Transverse colon (tissue), 4 donors: ENCODE data around the gene S100A3. TPM values are rescaled to one million over a fixed set of nuclear protein-coding genes. Genes with fewer than 3 reads are reported as not detected.

ENCODE experiments used
- DNase-seq: peaks from one replicate; pipeline ENCODE4 v3.0.0-alpha.2; 2019
- H3K27ac ChIP-seq, 4 donors: fragments of 200-600 bp; sonication (generic); 2 replicates each; pipeline ENCODE4 v1.5.1; 2016 to 2018; ENCODE audit warnings: inconsistent platforms in 4 of 4
- H3K27me3 ChIP-seq: fragments of 200-600 bp; sonication (generic); 2 replicates; pipeline ENCODE4 v1.5.1; 2017; ENCODE audit warnings: inconsistent platforms
- H3K36me3 ChIP-seq, 4 donors: fragments of 200-600 bp; sonication (generic); 2 replicates each; pipeline ENCODE4 v1.5.1; 2017 to 2019; ENCODE audit warnings: inconsistent platforms in 4 of 4
- H3K4me1 ChIP-seq, 4 donors: fragments of 200-600 bp; sonication (generic); 2 replicates each; pipeline ENCODE4 v1.5.1; 2017 to 2020; ENCODE audit warnings: inconsistent platforms in 4 of 4
- H3K4me3 ChIP-seq, 4 donors: fragments of 200-600 bp; sonication (generic); 1 replicate in 1 of 4; 2 replicates in 3 of 4; pipeline versions ENCODE4 v1.5.1 to v1.6.1; 2017 to 2019; ENCODE audit warnings: inconsistent platforms in 4 of 4
- H3K9me3 ChIP-seq, 2 donors: fragments of 200-600 bp; sonication (generic); 2 replicates each; pipeline ENCODE4 v1.5.1; 2017 to 2019; ENCODE audit warnings: inconsistent platforms in 2 of 2
- CTCF ChIP-seq, 5 experiments: fragments of 200-600 bp in 3 of 5; fragments of 450-650 bp in 2 of 5; sonication (generic) in 3 of 5; IDR thresholded peaks; 1 replicate in 2 of 5; 2 replicates in 3 of 5; pipeline ENCODE4 v1.5.1; 2016 to 2017; ENCODE audit warnings: antibody characterized with exemption in 5 of 5, inconsistent platforms in 3 of 5, mild to moderate bottlenecking in 2 of 5, moderate library complexity in 1 of 5
- EP300 ChIP-seq: sonication (generic); formaldehyde crosslinking; IDR thresholded peaks from one replicate; pipeline ENCODE4 v1.6.1; 2017; ENCODE audit warnings: antibody characterized with exemption, low read depth
- POLR2A ChIP-seq: fragments of 450-650 bp; IDR thresholded peaks from one replicate; pipeline ENCODE4 v1.6.1; 2016; ENCODE audit warnings: antibody characterized with exemption, mild to moderate bottlenecking, moderate library complexity
- POLR2AphosphoS5 ChIP-seq, 3 donors: sonication (generic); formaldehyde crosslinking; IDR thresholded peaks; one replicate each; pipeline ENCODE4 v1.6.1; 2016; ENCODE audit warnings: antibody characterized with exemption in 3 of 3
- WGBS, 2 donors: methylation state at CpG; one replicate each; pipeline ENCODE4 v1.1.5; 2018; ENCODE audit warnings: low coverage in 1 of 2; 5-methylcytosine and 5-hydroxymethylcytosine counted together
- in situ Hi-C, 4 donors: fragments of 200-750 bp; cut with MboI; loops; one replicate each; pipeline versions ENCODE4 v1.15.0 to v1.15.1; 2017; ENCODE audit warnings: low sequenced_read_pairs in 3 of 4, low pct_ligation_motif_present in 1 of 4, low pct_unique_long_range_greater_than_20kb in 1 of 4
- intact Hi-C: fragments of 100-400 bp; cut with DNase I; formaldehyde crosslinking; loops from one replicate; pipeline ENCODE4 v1.15.1; 2023; ENCODE audit warnings: low total_unique reads
- total RNA-seq, 4 donors: library from RNA; depleted of rRNA; stranded (reverse); fragments of >200 nt; gene quantifications; one replicate each; pipeline ENCODE4 v1.1.0, GENCODE V29; 2016

The S100A3 gene
- total RNA-seq, 4 donors from 2014 or later: 0.64 TPM; not detected in 3

GRCh38 chr1:153505576-153505975 lies 43.5 kb downstream of the S100A3 start:
- Histone ChIP-seq H3K36me3 (no peaks in the 10 kb centered on the region), H3K4me1 (peaks cover 0 to 10% (median 7%) of the 10 kb centered on the region in 4 donors)

GRCh38 chr1:153503766-153504165 lies 45.3 kb downstream of the S100A3 start:
- TF ChIP-seq CTCF (IDR thresholded peaks at IDR 0.05): no peak
- TF ChIP-seq POLR2AphosphoS5 (IDR thresholded peaks at IDR 0.05): no peak
- no peak for TF ChIP-seq POLR2A
- TF ChIP-seq EP300: no peak
- in situ Hi-C loops (loop anchor here in 3 of 4 donors (10.0 to 25.0 kb wide), 3 partner anchors 234 to 484 kb away; partner anchors contain the start of genes JTB (in 3 of the 3), RAB13 (in 3 of the 3), RPS27 (in 3 of the 3) and INTS3 (in 1 of the 3)), intact Hi-C loops (no loop called here)
- H3K4me1 ChIP-seq: peaks cover 0 to 10% (median 7%) of the 10 kb centered on the region in 4 donors
- no peak overlapping the region for H3K4me3 ChIP-seq
- no peaks in the 10 kb centered on the region for H3K27me3 ChIP-seq
- H3K9me3 ChIP-seq: no peaks in the 10 kb centered on the region
- DNase-seq: no peak
- no peak overlapping the region for H3K27ac ChIP-seq
- H3K36me3 ChIP-seq: no peaks in the 10 kb centered on the region
- WGBS, 2 donors: 79 to 90% methylated on average over 2 to 3 of the region's 3 CpGs

More at GRCh38 chr1:153505576-153505975, 43.5 kb downstream of the S100A3 start:
- Histone ChIP-seq H3K9me3 (no peaks in the 10 kb centered on the region), H3K27ac (peak overlapping the region in 3 of 4 donors; percentile 76 to 79 (median 78)), H3K4me3 (no peak overlapping the region), H3K27me3 (no peaks in the 10 kb centered on the region)
- no peak for DNase-seq
- 95% methylated on average over 1 of the region's 1 CpG; no CpG with 5 or more reads in 1 of the 2 donors for WGBS, 2 donors
- intact Hi-C loops: no loop called here
- in situ Hi-C loops: loop anchor here in 3 of 4 donors (10.0 to 25.0 kb wide), 3 partner anchors 232 to 482 kb away; partner anchors contain the start of genes JTB (in 3 of the 3), RAB13 (in 3 of the 3), RPS27 (in 3 of the 3) and INTS3 (in 1 of the 3)
- TF ChIP-seq CTCF (IDR thresholded peaks at IDR 0.05): no peak
- TF ChIP-seq POLR2AphosphoS5 (IDR thresholded peaks at IDR 0.05): no peak
- TF ChIP-seq EP300: no peak
- no peak for TF ChIP-seq POLR2A

- in situ Hi-C loops: no loop called here
- no peak overlapping the region for H3K4me3 ChIP-seq
Measured at GRCh38 chr1:153498746-153499145, 50.3 kb downstream of the S100A3 start.

More at GRCh38 chr1:153498746-153499145, 50.3 kb downstream of the S100A3 start:
- H3K36me3 ChIP-seq: no peaks in the 10 kb centered on the region
- WGBS, 2 donors: 11% methylated on average over 2 of the region's 2 CpGs; no CpG with 5 or more reads in 1 of the 2 donors
- no peak overlapping the region for H3K27ac ChIP-seq
- no peaks in the 10 kb centered on the region for H3K9me3 ChIP-seq
- no peaks in the 10 kb centered on the region for H3K4me1 ChIP-seq
- intact Hi-C loops: loop anchor here (5.0 kb wide), 1 partner anchor 146 kb away; no protein-coding TSS in a partner anchor
- TF ChIP-seq POLR2A: no peak
- TF ChIP-seq POLR2AphosphoS5 (IDR thresholded peaks at IDR 0.05): no peak
- TF ChIP-seq EP300: no peak
- no peak for TF ChIP-seq CTCF (IDR thresholded peaks at IDR 0.05)
- no peaks in the 10 kb centered on the region for H3K27me3 ChIP-seq
- DNase-seq: no peak

Other genes starting within 250 kb of the S100A3 start
- not detected for gene PGLYRP3, start 236.3 kb downstream of the S100A3 start, total RNA-seq
- not detected for gene PGLYRP4, start 200.4 kb downstream of the S100A3 start, total RNA-seq
- 10 to 100 TPM; 24.0 to 99.0 (median 34.3) TPM for gene S100A9, start 191.4 kb downstream of the S100A3 start, total RNA-seq
- gene S100A12, start 173.6 kb downstream of the S100A3 start, total RNA-seq: not detected
- gene S100A8, start 158.2 kb downstream of the S100A3 start, total RNA-seq: 1 to 10 TPM in 2 of 4 donors, not detected in 2; 1.6 to 7.4 TPM
- not detected for gene S100A7A, start 132.7 kb downstream of the S100A3 start, total RNA-seq
- gene S100A7, start 88.6 kb downstream of the S100A3 start, total RNA-seq: not detected
- gene S100A6, start 13.3 kb downstream of the S100A3 start, total RNA-seq: 100 to 1,000 TPM; 219 to 881 (median 433) TPM
- not detected for gene S100A5, start 8.3 kb downstream of the S100A3 start, total RNA-seq
- gene S100A4, start 3.5 kb downstream of the S100A3 start, total RNA-seq: 100 to 1,000 TPM in 1 of 4 donors, 10 to 100 TPM in 3; 40.8 to 138 (median 78.6) TPM
- gene S100A2, start 16.6 kb upstream of the S100A3 start, total RNA-seq: 1 to 10 TPM in 1 of 4 donors, not detected in 3; 2.2 TPM
- gene S100A16, start 63.9 kb upstream of the S100A3 start, total RNA-seq: 100 to 1,000 TPM; 181 to 223 (median 196) TPM
- gene S100A14, start 67.1 kb upstream of the S100A3 start, total RNA-seq: 100 to 1,000 TPM; 134 to 514 (median 437) TPM
- gene S100A13, start 78.2 kb upstream of the S100A3 start, total RNA-seq: 10 to 100 TPM; 33.8 to 67.8 (median 45.5) TPM
- 1 to 10 TPM in 2 of 4 donors, not detected in 2; 3.7 to 4.4 TPM for gene S100A1, start 79.2 kb upstream of the S100A3 start, total RNA-seq
- gene CHTOP, start 84.8 kb upstream of the S100A3 start, total RNA-seq: 10 to 100 TPM; 35.2 to 86.1 (median 65.2) TPM
- gene SNAPIN, start 109.4 kb upstream of the S100A3 start, total RNA-seq: 10 to 100 TPM; 10.5 to 38.4 (median 27.4) TPM
- gene ILF2, start 121.7 kb upstream of the S100A3 start, total RNA-seq: 100 to 1,000 TPM in 1 of 4 donors, 10 to 100 TPM in 3; 16.5 to 102 (median 66.5) TPM
- gene NPR1, start 129.4 kb upstream of the S100A3 start, total RNA-seq: 10 to 100 TPM in 3 of 4 donors, 1 to 10 TPM in 1; 9.8 to 25.1 (median 13.4) TPM
- 10 to 100 TPM; 26.1 to 35.6 (median 28.0) TPM for gene INTS3, start 178.8 kb upstream of the S100A3 start, total RNA-seq
- gene SLC27A3, start 226.1 kb upstream of the S100A3 start, total RNA-seq: 100 to 1,000 TPM in 1 of 4 donors, 10 to 100 TPM in 3; 15.2 to 159 (median 26.2) TPM